HTERT RPE-1 (cell line): ENCODE measurements around the gene HCCS.

Experiments used
- in situ Hi-C: fragments of 300-500 bp; cut with MboI; formaldehyde crosslinking; loops from 4 replicates; pipeline ENCODE4 v1.14.3; 2020; ENCODE audit warnings: low sequenced_read_pairs

Gene HCCS

DNA sequence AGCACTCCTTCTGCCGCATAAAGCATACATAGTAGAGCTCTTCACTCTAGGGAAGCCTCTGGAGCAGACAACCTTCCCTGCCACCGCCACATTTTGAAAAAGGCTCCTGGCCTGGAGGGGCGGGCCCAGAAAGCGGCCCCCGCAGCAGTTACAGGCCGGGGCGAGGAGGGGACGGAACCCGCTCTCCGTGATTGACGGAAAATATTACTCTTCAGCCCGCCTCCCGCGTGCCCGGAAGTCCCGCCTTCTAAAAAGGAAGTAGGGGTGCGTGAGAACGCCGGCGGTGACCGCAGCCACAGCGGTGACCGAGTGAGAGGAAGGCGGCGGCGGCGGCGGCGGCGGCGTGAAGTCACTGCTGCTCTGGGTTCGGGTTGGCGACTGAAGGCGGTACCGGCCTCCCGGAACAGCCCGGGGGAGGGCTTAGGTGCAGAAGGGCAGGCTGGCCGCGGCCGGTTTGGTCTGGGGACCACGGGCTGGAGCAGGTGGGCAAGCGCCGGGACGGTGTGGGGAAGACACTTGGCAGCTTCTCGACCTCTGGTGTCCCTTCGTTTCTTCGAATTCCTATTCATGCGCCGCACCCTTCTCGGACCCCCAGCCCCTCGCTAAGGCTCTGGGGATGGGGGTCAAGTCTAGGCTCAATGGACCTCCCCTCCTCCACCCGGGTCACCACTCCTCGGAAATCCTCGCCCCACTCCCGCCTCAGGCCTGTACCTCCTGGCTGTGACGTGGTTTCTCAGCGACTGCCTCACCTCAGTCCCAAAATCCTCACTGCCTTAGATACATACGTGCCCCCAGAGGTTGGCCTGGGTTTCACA, at the start of gene HCCS:
TSS of gene HCCS (plus strand) at position 296 of the 815 bp plus-strand sequence. CDS start 729 bp downstream, outside the sequence.
- in situ Hi-C loops, result no loop called here

GRCh38 chrX:11064276-11064675, 46.9 kb upstream of the HCCS start:
- in situ Hi-C loops, result no loop called here

GRCh38 chrX:11064851-11065600, 46.1 kb upstream of the HCCS start:
- in situ Hi-C loops, result no loop called here

DNA sequence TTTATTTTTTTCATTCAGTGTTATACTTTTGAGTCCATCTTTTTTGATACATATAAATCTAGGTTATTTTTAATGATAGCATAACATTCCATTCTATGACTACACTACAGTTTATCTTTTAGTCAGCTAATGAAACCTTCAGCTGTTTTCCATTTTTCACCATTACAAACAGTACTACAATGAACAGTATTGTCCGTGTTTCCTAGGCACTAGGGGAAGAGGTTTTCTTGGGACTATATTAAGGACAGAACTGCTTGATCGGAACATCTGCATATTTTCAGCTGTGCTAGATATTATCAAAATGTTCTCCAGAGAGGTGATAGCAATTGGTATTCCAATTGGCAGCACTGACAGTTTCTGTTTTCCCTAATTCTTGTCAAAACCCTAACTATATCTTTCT, 44.3 kb upstream of the HCCS start:
- in situ Hi-C loops, result no loop called here

DNA sequence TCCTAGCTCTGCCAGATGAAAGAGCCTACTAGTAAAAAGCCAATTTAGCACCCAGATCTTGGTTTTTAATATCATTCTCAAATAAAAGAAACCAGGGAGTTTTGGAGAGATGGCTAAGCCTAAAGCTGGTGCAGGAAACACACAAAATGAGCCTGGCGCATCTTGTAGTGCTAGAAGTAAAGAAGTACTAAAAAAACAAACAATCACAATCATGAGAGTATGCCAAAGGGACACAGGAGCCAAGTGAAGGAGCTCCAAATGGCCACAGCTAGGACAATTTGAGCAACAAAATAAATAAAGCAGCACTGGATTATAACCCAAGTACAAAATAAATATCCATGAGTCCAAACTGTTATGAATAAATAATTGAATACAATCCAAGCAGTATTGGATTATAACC, 37.8 kb upstream of the HCCS start:
- in situ Hi-C loops, result no loop called here

GRCh38 chrX:11080741-11081305, 30.3 kb upstream of the HCCS start:
- in situ Hi-C loops, result no loop called here

DNA sequence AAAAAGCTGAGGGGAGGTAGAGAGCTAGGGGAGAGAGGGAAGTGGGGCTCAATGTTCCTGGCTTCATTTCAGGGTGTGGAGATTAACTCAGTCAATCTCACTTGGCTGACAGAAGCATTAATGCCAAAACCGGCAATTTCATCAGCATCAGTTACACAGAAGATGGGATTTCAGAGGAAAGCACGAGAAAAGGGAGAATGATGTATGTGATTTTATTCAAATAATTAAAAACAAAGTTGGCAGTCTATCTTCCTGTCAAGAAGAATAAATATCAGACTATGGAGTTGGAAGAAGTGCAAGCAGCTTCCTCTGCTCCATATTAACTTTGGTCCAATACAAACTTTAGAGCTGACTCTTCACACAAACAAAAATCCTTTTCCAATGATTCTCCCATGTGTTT, 29.6 kb upstream of the HCCS start:
- in situ Hi-C loops, result no loop called here

DNA sequence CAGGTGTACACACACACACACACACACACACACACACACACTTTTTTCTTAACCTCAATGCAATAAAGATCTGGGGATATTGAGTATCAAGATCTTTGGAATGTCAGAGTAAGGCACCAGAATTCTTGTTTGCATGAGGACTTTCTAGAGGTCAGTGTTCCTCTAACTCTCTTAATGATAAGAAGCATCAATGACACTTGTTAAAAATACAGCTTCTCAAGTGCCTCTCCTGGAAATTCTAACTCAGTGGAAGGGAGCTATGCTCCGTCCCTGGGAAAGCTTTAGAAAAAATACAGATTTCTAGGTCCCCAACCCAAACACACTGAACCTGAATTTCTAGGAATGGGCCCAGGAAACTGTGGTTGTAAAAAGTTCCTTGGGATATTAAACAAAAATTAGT, 25.8 kb upstream of the HCCS start:
- in situ Hi-C loops, result no loop called here

GRCh38 chrX:11089802-11090201, 21.3 kb upstream of the HCCS start:
- in situ Hi-C loops, result no loop called here

GRCh38 chrX:11097933-11098332, 13.2 kb upstream of the HCCS start:
- in situ Hi-C loops, result no loop called here

- in situ Hi-C loops, result no loop called here
These were observed 11.7 kb upstream of the HCCS start for GRCh38 chrX:11099465-11099864.

- in situ Hi-C loops, result no loop called here
These were observed 10.7 kb upstream of the HCCS start for GRCh38 chrX:11100281-11101035.

DNA sequence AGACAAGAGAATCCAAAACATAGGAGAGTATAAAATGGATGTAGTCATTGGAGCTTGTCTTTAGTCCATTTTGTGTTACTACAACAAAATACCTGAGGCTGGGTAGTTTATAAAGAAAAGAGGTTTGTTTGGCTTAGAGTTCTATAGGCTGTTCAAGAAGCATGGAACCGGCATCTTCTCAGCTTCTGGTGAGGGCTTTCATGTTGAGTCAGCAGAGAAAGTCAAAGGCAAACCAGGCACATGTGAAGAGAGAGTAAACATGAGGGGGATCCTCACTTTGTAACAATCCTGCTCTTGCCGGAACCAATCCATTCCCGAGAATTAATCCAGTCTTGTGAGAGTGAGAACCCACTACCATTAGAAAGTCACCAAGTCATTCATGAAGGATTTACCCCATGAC, 8.1 kb upstream of the HCCS start:
- in situ Hi-C loops, result no loop called here

DNA sequence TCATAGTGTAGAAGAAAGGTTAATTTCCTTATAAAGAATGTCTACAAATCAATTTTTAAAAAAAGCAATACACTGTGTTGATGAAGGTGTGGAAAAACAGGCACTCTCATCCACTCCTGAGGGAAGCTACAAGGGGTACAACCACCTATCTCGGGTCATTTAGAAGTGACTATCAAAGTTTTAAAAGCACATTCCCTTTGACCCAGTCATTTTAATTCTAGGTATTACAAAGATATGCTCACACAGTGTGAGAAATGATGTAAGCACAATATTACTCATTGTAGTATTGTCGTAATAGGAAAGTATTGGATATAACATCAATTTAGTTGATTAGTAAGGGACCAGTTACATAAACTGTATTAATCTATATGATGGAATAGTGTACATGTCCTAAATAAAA, 7.4 kb upstream of the HCCS start:
- in situ Hi-C loops, result no loop called here

DNA sequence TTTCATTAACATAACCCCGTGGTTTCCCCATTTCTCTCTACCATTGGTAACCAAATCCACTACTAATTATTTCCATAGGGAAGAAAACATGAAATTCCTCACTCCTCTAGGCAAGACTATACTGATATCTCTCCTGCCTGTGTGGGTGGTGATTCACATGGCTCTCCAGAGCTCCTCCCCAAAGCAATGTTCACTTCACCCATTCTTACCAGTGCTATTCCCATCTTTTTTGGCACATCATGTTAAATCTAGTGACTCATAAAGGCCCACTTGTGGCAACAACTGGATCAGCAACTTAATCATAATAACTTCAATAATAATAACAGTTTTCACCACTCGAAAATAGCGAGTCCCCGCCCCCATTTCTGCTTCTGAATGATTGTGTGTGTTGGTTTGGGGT, 6.1 kb upstream of the HCCS start:
- in situ Hi-C loops, result no loop called here

DNA sequence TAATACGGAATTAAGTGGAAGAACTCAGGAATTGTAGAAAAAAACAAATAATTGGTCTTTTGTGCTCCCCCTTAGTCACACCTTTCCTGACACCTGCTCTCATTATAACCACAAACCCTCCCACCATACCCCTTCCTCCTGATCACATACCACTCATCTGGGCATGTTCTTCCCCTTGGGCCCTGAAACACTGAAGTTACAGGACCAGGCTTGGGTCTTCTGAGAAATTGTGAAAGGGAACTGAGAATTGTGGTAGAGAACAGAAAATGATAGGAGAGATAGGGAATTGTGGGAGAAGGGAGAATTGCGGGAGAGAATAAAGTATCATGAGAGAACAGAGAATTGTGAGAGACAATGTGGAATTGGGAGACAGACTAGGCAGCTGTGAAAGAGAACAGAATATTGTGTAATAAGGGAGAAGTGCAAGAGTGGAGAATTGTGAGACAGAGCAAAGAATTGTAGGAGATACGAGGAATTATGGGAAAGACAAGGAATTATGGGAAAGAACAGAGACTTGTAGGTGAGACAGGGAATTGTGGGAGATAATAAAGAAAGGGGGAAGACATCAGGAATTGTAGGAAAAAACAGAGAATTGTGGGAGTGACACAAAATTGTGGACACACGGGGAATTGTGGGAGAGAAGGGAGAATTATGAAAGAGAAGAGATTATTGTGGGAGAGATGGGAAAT, 2.7 kb upstream of the HCCS start:
- in situ Hi-C loops, result no loop called here

DNA sequence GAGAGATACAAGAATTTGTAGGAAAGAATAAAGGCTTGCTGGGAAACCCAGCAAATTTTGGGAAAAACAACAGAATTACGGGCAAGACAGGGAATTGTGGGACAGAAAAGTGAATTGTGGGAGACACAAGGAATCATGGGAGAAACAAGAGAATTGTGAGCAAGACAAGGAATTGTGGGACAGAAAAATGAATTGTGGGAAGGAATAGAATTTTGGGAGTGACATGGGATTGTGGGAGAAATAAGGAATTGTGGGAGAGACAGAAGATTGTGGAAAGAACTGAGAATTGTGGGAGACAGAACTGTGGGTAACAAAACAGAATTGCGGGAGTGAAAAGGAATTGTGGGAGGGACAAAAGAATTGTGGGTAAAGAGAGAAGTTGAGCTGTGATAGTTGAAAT, 1.2 kb upstream of the HCCS start:
- in situ Hi-C loops, result no loop called here

- in situ Hi-C loops, result no loop called here
These were observed 815 bp downstream of the HCCS start for GRCh38 chrX:11111947-11112346.

GRCh38 chrX:11113731-11114130, 2.6 kb downstream of the HCCS start:
- in situ Hi-C loops, result no loop called here

GRCh38 chrX:11117745-11118144, 6.6 kb downstream of the HCCS start:
- in situ Hi-C loops, result no loop called here
